Spleen (tissue), 11 donors: Measurements from ENCODE around the gene GRM5. TPM values are rescaled to one million over a fixed set of nuclear protein-coding genes. Genes with fewer than 3 reads are reported as not detected.

Source experiments
- DNase-seq: peaks from one replicate; pipeline ENCODE4 v3.0.0-alpha.2; 2020
- H3K27ac ChIP-seq, 8 donors: fragments of 200-600 bp; sonication (generic) in 7 of 8; 1 replicate in 4 of 8; 2 replicates in 4 of 8; pipeline versions ENCODE4 v1.5.0 to v1.8.0; 2016 to 2021; ENCODE audit warnings: inconsistent platforms in 4 of 8, mild to moderate bottlenecking in 4 of 8, moderate library complexity in 1 of 8
- H3K27me3 ChIP-seq, 7 donors: fragments of 200-600 bp; sonication (generic) in 6 of 7; replicated peaks in 1 of 7; 1 replicate in 4 of 7; 2 replicates in 3 of 7; pipeline versions ENCODE4 v1.5.0 to v1.8.0; 2016 to 2021; ENCODE audit warnings: inconsistent platforms in 3 of 7, mild to moderate bottlenecking in 1 of 7
- H3K36me3 ChIP-seq, 6 donors: fragments of 200-600 bp; sonication (generic) in 5 of 6; 1 replicate in 4 of 6; 2 replicates in 2 of 6; pipeline versions ENCODE4 v1.5.0 to v1.8.0; 2016 to 2021; ENCODE audit warnings: inconsistent platforms in 2 of 6
- H3K4me1 ChIP-seq, 6 donors: fragments of 200-600 bp; sonication (generic) in 5 of 6; 1 replicate in 3 of 6; 2 replicates in 3 of 6; pipeline versions ENCODE4 v1.5.0 to v1.8.0; 2016 to 2021; ENCODE audit warnings: inconsistent platforms in 3 of 6
- H3K4me3 ChIP-seq, 8 donors: fragments of 200-600 bp; sonication (generic) in 7 of 8; 1 replicate in 4 of 8; 2 replicates in 4 of 8; pipeline versions ENCODE4 v1.5.0 to v1.8.0; 2016 to 2021; ENCODE audit warnings: inconsistent platforms in 4 of 8, mild to moderate bottlenecking in 4 of 8, moderate library complexity in 2 of 8
- H3K9me3 ChIP-seq, 8 donors: fragments of 200-600 bp; sonication (generic) in 7 of 8; 1 replicate in 4 of 8; 2 replicates in 4 of 8; pipeline versions ENCODE4 v1.5.0 to v1.8.0; 2016 to 2021; ENCODE audit warnings: inconsistent platforms in 4 of 8
- CTCF ChIP-seq, 11 experiments: fragments of 200-600 bp in 7 of 11; fragments of 450-650 bp in 4 of 11; sonication (generic) in 4 of 11; IDR thresholded peaks in 8 of 11; conservative IDR thresholded peaks in 3 of 11; 1 replicate in 7 of 11; 2 replicates in 4 of 11; pipeline versions ENCODE4 v1.4.0 to v1.8.0; 2016 to 2021; ENCODE audit warnings: antibody characterized with exemption in 11 of 11, inconsistent platforms in 4 of 11, mild to moderate bottlenecking in 1 of 11
- POLR2A ChIP-seq, 3 donors: fragments of 450-650 bp; IDR thresholded peaks; one replicate each; pipeline ENCODE4 v1.5.1; 2017; ENCODE audit warnings: antibody characterized with exemption in 3 of 3, mild to moderate bottlenecking in 1 of 3
- POLR2AphosphoS5 ChIP-seq, 3 donors: sonication (generic); formaldehyde crosslinking; IDR thresholded peaks; one replicate each; pipeline ENCODE4 v1.5.1; 2017; ENCODE audit warnings: antibody characterized with exemption in 3 of 3
- WGBS, 5 donors: extraction: QIAGEN DNeasy Blood & Tissue Kit in 3 of 5; methylation state at CpG; one replicate each; pipeline versions ENCODE4 v1.1.5 to v1.1.7; 2013 to 2018; 5-methylcytosine and 5-hydroxymethylcytosine counted together
- intact Hi-C: fragments of 100-400 bp; cut with DNase I; formaldehyde crosslinking; loops from one replicate; pipeline ENCODE4 v1.15.0; 2023; ENCODE audit warnings: low total_unique reads
- polyA plus RNA-seq, 3 donors: library from polyadenylated mRNA; stranded (reverse); fragments of 200-250 nt; gene quantifications; one replicate each; pipeline ENCODE4 v1.2.1, GENCODE V29; 2013
- total RNA-seq, 7 donors: library from RNA; depleted of rRNA in 3 of 7; stranded (reverse); fragments of >200 nt in 3 of 7; fragmentation: NEBNext Ultra II Directional in 4 of 7; extraction: Animal tissue kit (Norgen Biotek cat#: 25700) in 4 of 7; gene quantifications; one replicate each; pipeline versions ENCODE4 v1.1.0 to v1.2.1, GENCODE V29; 2016 to 2021
- donor health status: healthy with polysubstance abuse.
- donor health status: DM: no; HTN: no; CAD: no; lungs with moderate emphysema.
- donor health status: DM: no; HTN: no; CAD: no.
- donor health status: Bipolar disorder and iron deficiency.
- donor health status: healthy.
- donor health status: DM: no; HTN: no; CAD: no.
- donor health status: DM: yes; HTN: yes; CAD: no.

GRM5 gene
- total and polyA plus RNA-seq, 10 donors = under 0.01 TPM; not detected in 9

- Histone ChIP-seq H3K27ac (no peak overlapping the region), H3K4me3 (no peak overlapping the region), H3K36me3 (no peaks in the 10 kb centered on the region), H3K27me3 (no peaks in the 10 kb centered on the region), H3K4me1 (no peaks in the 10 kb centered on the region), H3K9me3 (peaks cover 0 to 11% (median 2%) of the 10 kb centered on the region in 8 donors)
- WGBS, 5 donors = 36 to 66% (median 43%) methylated on average over 2 to 3 of the region's 3 CpGs
- TF ChIP-seq POLR2A (IDR thresholded peaks at IDR 0.05) (no peak), CTCF (IDR thresholded peaks at IDR 0.05 in 8 of 11, conservative IDR thresholded peaks at IDR 0.05 in 3 of 11) (no peak), POLR2AphosphoS5 (IDR thresholded peaks at IDR 0.05) (no peak)
- intact Hi-C loops = no loop called here
- no peak for DNase-seq
Observed at GRCh38 chr11:88815505-88815904, 250.3 kb downstream of the GRM5 start.

GRCh38 chr11:88814076-88814475 is 251.7 kb downstream of the GRM5 start:
- no peak for TF ChIP-seq POLR2A (IDR thresholded peaks at IDR 0.05)
- TF ChIP-seq CTCF (IDR thresholded peaks at IDR 0.05 in 8 of 11, conservative IDR thresholded peaks at IDR 0.05 in 3 of 11) = no peak
- no peak for TF ChIP-seq POLR2AphosphoS5 (IDR thresholded peaks at IDR 0.05)
- H3K4me1 ChIP-seq = no peaks in the 10 kb centered on the region
- intact Hi-C loops = no loop called here
- no peaks in the 10 kb centered on the region for H3K27me3 ChIP-seq
- WGBS, 5 donors = 0 to 3% (median 0%) methylated on average over 1 of the region's 1 CpG
- H3K27ac ChIP-seq = no peak overlapping the region
- no peaks in the 10 kb centered on the region for H3K36me3 ChIP-seq
- no peak for DNase-seq
- no peak overlapping the region for H3K4me3 ChIP-seq
- peaks cover 0 to 11% (median 2%) of the 10 kb centered on the region in 8 donors for H3K9me3 ChIP-seq

- no peak for TF ChIP-seq POLR2AphosphoS5 (IDR thresholded peaks at IDR 0.05)
- no peak for TF ChIP-seq POLR2A (IDR thresholded peaks at IDR 0.05)
- TF ChIP-seq CTCF (IDR thresholded peaks at IDR 0.05 in 8 of 11, conservative IDR thresholded peaks at IDR 0.05 in 3 of 11) = no peak
- no peak for DNase-seq
- no peak overlapping the region for H3K27ac ChIP-seq
- no peaks in the 10 kb centered on the region for H3K36me3 ChIP-seq
- H3K4me1 ChIP-seq = no peaks in the 10 kb centered on the region
- H3K27me3 ChIP-seq = no peaks in the 10 kb centered on the region
- no peak overlapping the region for H3K4me3 ChIP-seq
- 42 to 57% (median 55%) methylated on average over 1 of the region's 1 CpG for WGBS, 5 donors
- H3K9me3 ChIP-seq = peaks cover 0 to 11% (median 2%) of the 10 kb centered on the region in 8 donors
- intact Hi-C loops = no loop called here
Observed at GRCh38 chr11:88813233-88813915, 252.4 kb downstream of the GRM5 start.

GRCh38 chr11:88810420-88811097 is 255.2 kb downstream of the GRM5 start:
- no peaks in the 10 kb centered on the region for H3K36me3 ChIP-seq
- no peaks in the 10 kb centered on the region for H3K27me3 ChIP-seq
- no peaks in the 10 kb centered on the region for H3K4me1 ChIP-seq
- peaks cover 0 to 11% (median 2%) of the 10 kb centered on the region in 8 donors for H3K9me3 ChIP-seq
- intact Hi-C loops = no loop called here
- H3K27ac ChIP-seq = no peak overlapping the region
- H3K4me3 ChIP-seq = no peak overlapping the region
- no peak for DNase-seq
- TF ChIP-seq POLR2A (IDR thresholded peaks at IDR 0.05) (no peak), POLR2AphosphoS5 (IDR thresholded peaks at IDR 0.05) (no peak), CTCF (IDR thresholded peaks at IDR 0.05 in 8 of 11, conservative IDR thresholded peaks at IDR 0.05 in 3 of 11) (no peak)
- WGBS, 5 donors = 49 to 61% (median 57%) methylated on average over 3 of the region's 3 CpGs
